ENCODE results near the gene SCN1A. TPM values are rescaled to one million over a fixed set of nuclear protein-coding genes. Genes with fewer than 3 reads are reported as not detected.
A peak's percentile ranks its signal among the peaks of the same experiment; 100 is the strongest.

SCN1A gene
- total RNA-seq, 2 experiments from 2014 or later = not detected

- Mint-ChIP-seq H3K9me3 (no peaks in the 10 kb centered on the region), H3K27ac (no peak overlapping the region), H3K4me1 (ENCODE audit: low read depth) (peaks cover 13% of the 10 kb centered on the region), H3K27me3 (no peaks in the 10 kb centered on the region), H3K4me3 (no peak overlapping the region), H3K36me3 (no peaks in the 10 kb centered on the region)
- POLR2A ChIA-PET = no interaction called here
- intact Hi-C loops (cut with micrococcal nuclease) = no loop called here
- no peak for DNase-seq
- CTCF ChIA-PET = interaction anchor here (1.2 to 4.5 kb wide), 2 partner anchors 171 to 224 kb away, joined by 3 to 30 read pairs; partner anchors contain the start of gene SCN1A
Measured at GRCh38 chr2:165957030-165957675, 170.7 kb downstream of the SCN1A start.

GRCh38 chr2:165953655-165954606, 173.9 kb downstream of the SCN1A start, which contains the start of gene TTC21B:
Gene TTC21B (minus strand): TSS chr2:165953776. CDS start chr2:165953705, 71 bp downstream.
- intact Hi-C loops (cut with micrococcal nuclease) = loop anchor here (1.0 to 5.0 kb wide), 7 partner anchors 78 to 962 kb away; partner anchors contain the start of genes GALNT3 and SCN1A
- Mint-ChIP-seq H3K4me1 (ENCODE audit: low read depth) (peaks cover 18% of the 10 kb centered on the region), H3K27ac (no peak within 1 kb of the TSS), H3K27me3 (no peaks in the 10 kb centered on the region), H3K4me3 (peak within 1 kb of the TSS; percentile 28), H3K9me3 (no peaks in the 10 kb centered on the region), H3K36me3 (peaks cover 3% of the 10 kb centered on the region)
- ChIA-PET POLR2A (interaction anchor here (0.8 to 1.2 kb wide), 3 partner anchors 18 to 174 kb away, joined by 3 read pairs; partner anchors contain the start of gene SCN1A), CTCF (interaction anchor here (0.8 to 4.5 kb wide), 11 partner anchors 11 to 552 kb away, joined by 3 to 30 read pairs (median 4); partner anchors contain the start of gene SCN1A)
- peak; percentile 95 for DNase-seq

GRCh38 chr2:165953306-165953654, 174.5 kb downstream of the SCN1A start:
- no peak for DNase-seq
- Mint-ChIP-seq H3K36me3 (peaks cover 3% of the 10 kb centered on the region), H3K4me1 (ENCODE audit: low read depth) (peaks cover 18% of the 10 kb centered on the region), H3K27ac (no peak overlapping the region), H3K27me3 (no peaks in the 10 kb centered on the region), H3K4me3 (no peak overlapping the region), H3K9me3 (no peaks in the 10 kb centered on the region)
- POLR2A ChIA-PET = interaction anchor here (0.8 to 1.2 kb wide), 3 partner anchors 17 to 175 kb away, joined by 3 read pairs; partner anchors contain the start of gene SCN1A
- intact Hi-C loops (cut with micrococcal nuclease) = loop anchor here (1.0 to 5.0 kb wide), 5 partner anchors 77 to 961 kb away; partner anchors contain the start of gene GALNT3
- CTCF ChIA-PET = interaction anchor here (0.8 to 2.1 kb wide), 8 partner anchors 10 to 551 kb away, joined by 3 to 19 read pairs (median 4); partner anchors contain the start of gene SCN1A

- intact Hi-C loops (cut with micrococcal nuclease) = loop anchor here (1.0 to 5.0 kb wide), 5 partner anchors 76 to 960 kb away; partner anchors contain the start of gene GALNT3
- DNase-seq = no peak
- POLR2A ChIA-PET = interaction anchor here (0.8 to 1.2 kb wide), 2 partner anchors 49 to 175 kb away, joined by 3 read pairs; partner anchors contain the start of gene SCN1A
- no peaks in the 10 kb centered on the region for H3K9me3 Mint-ChIP-seq
- no peak overlapping the region for H3K27ac Mint-ChIP-seq
- no peaks in the 10 kb centered on the region for H3K27me3 Mint-ChIP-seq
- no peak overlapping the region for H3K4me3 Mint-ChIP-seq
- CTCF ChIA-PET = interaction anchor here (0.8 to 2.1 kb wide), 6 partner anchors 10 to 229 kb away, joined by 3 to 19 read pairs (median 4); partner anchors contain the start of gene SCN1A
- peaks cover 5% of the 10 kb centered on the region for H3K36me3 Mint-ChIP-seq
- H3K4me1 Mint-ChIP-seq (ENCODE audit: low read depth) = peaks cover 18% of the 10 kb centered on the region
Measured at GRCh38 chr2:165952741-165953211, 175.0 kb downstream of the SCN1A start.

- H3K27me3 Mint-ChIP-seq = no peaks in the 10 kb centered on the region
- no peak overlapping the region for H3K27ac Mint-ChIP-seq
- ChIA-PET POLR2A (no interaction called here), CTCF (interaction anchor here (1.9 to 2.1 kb wide), 2 partner anchors 175 to 229 kb away, joined by 4 to 19 read pairs; partner anchors contain the start of gene SCN1A)
- H3K36me3 Mint-ChIP-seq = peaks cover 11% of the 10 kb centered on the region
- H3K9me3 Mint-ChIP-seq = no peaks in the 10 kb centered on the region
- H3K4me1 Mint-ChIP-seq (ENCODE audit: low read depth) = peaks cover 18% of the 10 kb centered on the region
- no peak overlapping the region for H3K4me3 Mint-ChIP-seq
- DNase-seq = no peak
- intact Hi-C loops (cut with micrococcal nuclease) = loop anchor here (2.0 to 5.0 kb wide), 3 partner anchors 161 to 960 kb away; no protein-coding TSS in a partner anchor
Measured at GRCh38 chr2:165952085-165952484, 175.7 kb downstream of the SCN1A start.

- Mint-ChIP-seq H3K36me3 (peaks cover 11% of the 10 kb centered on the region), H3K4me3 (no peak overlapping the region), H3K27ac (no peak overlapping the region), H3K9me3 (no peaks in the 10 kb centered on the region), H3K27me3 (no peaks in the 10 kb centered on the region), H3K4me1 (ENCODE audit: low read depth) (peaks cover 17% of the 10 kb centered on the region)
- CTCF ChIA-PET = no interaction called here
- DNase-seq = no peak
- POLR2A ChIA-PET = no interaction called here
- intact Hi-C loops (cut with micrococcal nuclease) = loop anchor here (5.0 kb wide), 2 partner anchors 232 to 958 kb away; no protein-coding TSS in a partner anchor
Measured at GRCh38 chr2:165950438-165950837, 177.4 kb downstream of the SCN1A start.

GRCh38 chr2:165941827-165942226, 186.0 kb downstream of the SCN1A start:
- ChIA-PET CTCF (no interaction called here), POLR2A (no interaction called here)
- H3K9me3 Mint-ChIP-seq = no peaks in the 10 kb centered on the region
- no peak overlapping the region for H3K4me3 Mint-ChIP-seq
- no peaks in the 10 kb centered on the region for H3K4me1 Mint-ChIP-seq (ENCODE audit: low read depth)
- H3K27ac Mint-ChIP-seq = no peak overlapping the region
- intact Hi-C loops (cut with micrococcal nuclease) = no loop called here
- H3K36me3 Mint-ChIP-seq = peaks cover 49% of the 10 kb centered on the region
- no peaks in the 10 kb centered on the region for H3K27me3 Mint-ChIP-seq
- DNase-seq = no peak

GRCh38 chr2:165938237-165938636, 189.6 kb downstream of the SCN1A start:
- no peaks in the 10 kb centered on the region for H3K9me3 Mint-ChIP-seq
- H3K27ac Mint-ChIP-seq = no peak overlapping the region
- H3K4me3 Mint-ChIP-seq = no peak overlapping the region
- H3K4me1 Mint-ChIP-seq (ENCODE audit: low read depth) = no peaks in the 10 kb centered on the region
- ChIA-PET POLR2A (no interaction called here), CTCF (no interaction called here)
- no peaks in the 10 kb centered on the region for H3K27me3 Mint-ChIP-seq
- peaks cover 53% of the 10 kb centered on the region for H3K36me3 Mint-ChIP-seq
- intact Hi-C loops (cut with micrococcal nuclease) = no loop called here
- DNase-seq = no peak

Other genes with a start within 250 kb of the SCN1A start
- 10 to 100 TPM; 20.0 to 21.3 TPM for gene TTC21B, start 174.2 kb downstream of the SCN1A start, total RNA-seq
- gene SCN9A, start 247.9 kb upstream of the SCN1A start, total RNA-seq = not detected

Data from activated CD4-positive, alpha-beta memory T cell treated with anti-CD3 and anti-CD28 coated beads for 36 hours (primary cell).